ENCODE data around the gene KLHL15. TPM values are rescaled to one million over a fixed set of nuclear protein-coding genes. Genes with fewer than 3 reads are reported as not detected.

KLHL15 gene
- total and polyA plus RNA-seq, 2 of the 13 experiments (the other 11 are each of a cell fraction or from before 2014, with no cell fraction given) = 2.8 to 5.5 TPM

GRCh38 chrX:24063488-24063887 is 36.5 kb upstream of the KLHL15 start:
- Histone ChIP-seq H3K27me3 (ENCODE audit: control insufficient read depth in 1 of 2, insufficient read depth in 2 of 2, low read length in 2 of 2) (no peaks in the 10 kb centered on the region), H3K4me2 (ENCODE audit: low read depth, low read length) (no peak overlapping the region), H2AFZ (ENCODE audit: low read length) (no peak overlapping the region), H3K9ac (ENCODE audit: insufficient read depth, low read depth, low read length) (no peak overlapping the region), H3K4me1 (ENCODE audit: insufficient read depth, low read length) (no peaks in the 10 kb centered on the region), H3K36me3 (replicated peaks in 1 of 2; ENCODE audit: control insufficient read depth in 1 of 2, insufficient read depth in 2 of 2, low read length in 2 of 2) (peaks cover 0 to 19% of the 10 kb centered on the region in 2 experiments; a peak in 4 of 5 replicates), H3K27ac (ENCODE audit: extremely low read length, insufficient read depth, low read length) (no peak overlapping the region), H3K9me3 (ENCODE audit: low read length) (no peaks in the 10 kb centered on the region), H3K4me3 (replicated peaks in 1 of 3; ENCODE audit: insufficient read depth in 1 of 3, low read depth in 2 of 3, low read length in 3 of 3) (no peak overlapping the region), H4K20me1 (ENCODE audit: insufficient read depth, low read length) (no peaks in the 10 kb centered on the region), H3K79me2 (ENCODE audit: insufficient read depth, low read length) (peaks cover 7% of the 10 kb centered on the region)
- intact Hi-C loops (cut with micrococcal nuclease; ENCODE audit: unreplicated experiment) (no loop called here), in situ Hi-C loops (cut with HindIII; ENCODE audit: extremely low pct_ligation_motif_present, low pct_unique_long_range_greater_than_20kb) (no loop called here)
- 100% methylated on average over 4 of the region's 6 CpGs for WGBS (ENCODE audit: low lambda C conversion rate)
- DNase-seq (ENCODE audit: low spot score) = no peak
- POLR2A ChIA-PET = no interaction called here
- TF ChIP-seq ZNF570 (CRISPR knock-in tag; IDR thresholded peaks at IDR 0.05; ENCODE audit: borderline replicate concordance) (no peak), ZNF770 (CRISPR knock-in tag; IDR thresholded peaks at IDR 0.05) (0 out of 2 replicates have a peak, but pooled peaks have one; percentile 19)
- no peak for ATAC-seq
- CTCF ChIA-PET (ENCODE audit: low intra/inter-chr PET ratio, low total read pairs) = no interaction called here
- BruUV-seq (replicated peaks) = no TSS peak
- no peak for FAIRE-seq

GRCh38 chrX:24055043-24055356 is 28.0 kb upstream of the KLHL15 start:
- WGBS (ENCODE audit: low lambda C conversion rate) = 0% methylated on average over 2 of the region's 14 CpGs
- no peak for TF ChIP-seq ZNF124 (CRISPR knock-in tag; IDR thresholded peaks at IDR 0.05)
- no peak for TF ChIP-seq ARNT (IDR thresholded peaks at IDR 0.05)
- TF ChIP-seq ZNF614 (CRISPR knock-in tag; IDR thresholded peaks at IDR 0.05; ENCODE audit: borderline replicate concordance) = no peak
- 0 out of 2 replicates have a peak, but pooled peaks have one; percentile 38 for TF ChIP-seq SALL1 (CRISPR knock-in tag; IDR thresholded peaks at IDR 0.05)
- 0 out of 2 replicates have a peak, but pooled peaks have one; percentile 39 for TF ChIP-seq NRL (CRISPR knock-in tag; IDR thresholded peaks at IDR 0.05; ENCODE audit: borderline replicate concordance)
- TF ChIP-seq RBM39 (IDR thresholded peaks at IDR 0.05; ENCODE audit: low read depth, low read length, poor library complexity, severe bottlenecking) = no peak
- TF ChIP-seq RBFOX2 (IDR thresholded peaks at IDR 0.05; ENCODE audit: low read depth, low read length) = no peak
- TF ChIP-seq FOSL2 (CRISPR knock-in tag; IDR thresholded peaks at IDR 0.05) = peak; percentile 1; the same call in 1 of the 2 replicates
- no peak for TF ChIP-seq NR2F6 (IDR thresholded peaks at IDR 0.05)
- no peak for TF ChIP-seq NR2F6 (CRISPR knock-in tag; IDR thresholded peaks at IDR 0.05)
- TF ChIP-seq ZBTB7A (CRISPR knock-in tag; IDR thresholded peaks at IDR 0.05) = no peak
- TF ChIP-seq HNRNPL (IDR thresholded peaks at IDR 0.05; ENCODE audit: low read depth, low read length) = 0 out of 2 replicates have a peak, but pooled peaks have one; percentile 25
- peak; percentile 70; the same call in 1 of the 2 replicates for TF ChIP-seq SAP130 (CRISPR knock-in tag; IDR thresholded peaks at IDR 0.05; ENCODE audit: low read depth)

More at GRCh38 chrX:24055043-24055356, 28.0 kb upstream of the KLHL15 start:
- intact Hi-C loops (cut with micrococcal nuclease; ENCODE audit: unreplicated experiment) = loop anchor here (2.0 kb wide), 1 partner anchor 30 kb away; no protein-coding TSS in a partner anchor
- no peak overlapping the region for H3K4me2 ChIP-seq (ENCODE audit: low read depth, low read length)
- H3K27ac ChIP-seq (ENCODE audit: extremely low read length, insufficient read depth, low read length) = no peak overlapping the region
- peaks cover 17% of the 10 kb centered on the region for H3K79me2 ChIP-seq (ENCODE audit: insufficient read depth, low read length)
- H3K4me1 ChIP-seq (ENCODE audit: insufficient read depth, low read length) = peaks cover 8% of the 10 kb centered on the region
- no peak overlapping the region; a peak in 1 of 6 replicates for H3K4me3 ChIP-seq (replicated peaks in 1 of 3; ENCODE audit: insufficient read depth in 1 of 3, low read depth in 2 of 3, low read length in 3 of 3)
- peaks cover 0 to 14% of the 10 kb centered on the region in 2 experiments; a peak in 2 of 5 replicates for H3K36me3 ChIP-seq (replicated peaks in 1 of 2; ENCODE audit: control insufficient read depth in 1 of 2, insufficient read depth in 2 of 2, low read length in 2 of 2)
- H4K20me1 ChIP-seq (ENCODE audit: insufficient read depth, low read length) = 0 out of 2 replicates have a peak, but pooled peaks cover 5% of the 10 kb centered on the region
- FAIRE-seq (no peak), ATAC-seq (peak; percentile 64), DNase-seq (ENCODE audit: low spot score) (no peak)
- in situ Hi-C loops (cut with HindIII; ENCODE audit: extremely low pct_ligation_motif_present, low pct_unique_long_range_greater_than_20kb) = no loop called here
- ChIA-PET POLR2A (interaction anchor here (0.9 to 2.9 kb wide), 9 partner anchors 10 to 312 kb away, joined by 3 to 35 read pairs (median 4); partner anchors contain the start of genes ACOT9, APOO, CXorf58 and KLHL15), CTCF (ENCODE audit: low intra/inter-chr PET ratio, low total read pairs) (interaction anchor here (2.3 kb wide), 1 partner anchor 30 kb away, joined by 6 read pairs; no protein-coding TSS in a partner anchor)
- H3K9ac ChIP-seq (ENCODE audit: insufficient read depth, low read depth, low read length) = no peak overlapping the region
- H3K9me3 ChIP-seq (ENCODE audit: low read length) = no peaks in the 10 kb centered on the region
- BruUV-seq (replicated peaks) = TSS peak; percentile 70
- no peaks in the 10 kb centered on the region; a peak in 1 of 5 replicates for H3K27me3 ChIP-seq (ENCODE audit: control insufficient read depth in 1 of 2, insufficient read depth in 2 of 2, low read length in 2 of 2)
- no peak overlapping the region for H2AFZ ChIP-seq (ENCODE audit: low read length)

All from HepG2 (cell line).